HUDEP-2 (cell line): Measurements from ENCODE around the gene MINDY2.

Source experiments
- DNase-seq, 76 experiments: peaks; one replicate each; lab custom pipeline; 2025; ENCODE audit not compliant: unreplicated experiment in 76 of 76; lab: John Stamatoyannopoulos, UW

The MINDY2 gene

GRCh38 chr15:58770857-58771620 is at the start of gene MINDY2:
MINDY2 (plus strand) TSS chr15:58771302; CDS start chr15:58771396, 94 bp downstream.
- peak; percentile 41 to 98 (median 95) for DNase-seq

- peak in 3 of 76 experiments; percentile 6 to 17 (median 7) for DNase-seq
Observed at GRCh38 chr15:58724466-58724865, 46.6 kb upstream of the MINDY2 start.

GRCh38 chr15:58726867-58727266 is 44.2 kb upstream of the MINDY2 start:
- DNase-seq, result no peak

GRCh38 chr15:58731756-58732535 is 39.2 kb upstream of the MINDY2 start:
- peak in 21 of 76 experiments; percentile 1 to 47 (median 17) for DNase-seq

GRCh38 chr15:58732625-58733363 is 38.3 kb upstream of the MINDY2 start:
- peak in 2 of 76 experiments; percentile 3 to 9 for DNase-seq

- DNase-seq, result no peak
Observed at GRCh38 chr15:58734859-58735258, 36.2 kb upstream of the MINDY2 start.

- DNase-seq, result no peak
Observed at GRCh38 chr15:58736018-58736643, 35.0 kb upstream of the MINDY2 start.

GRCh38 chr15:58737298-58737697 is 33.8 kb upstream of the MINDY2 start:
- no peak for DNase-seq

- no peak for DNase-seq
Observed at GRCh38 chr15:58738046-58738707, 32.9 kb upstream of the MINDY2 start.

GRCh38 chr15:58740436-58740835 is 30.7 kb upstream of the MINDY2 start:
- no peak for DNase-seq

- DNase-seq, result no peak
Observed at GRCh38 chr15:58741032-58741431, 30.1 kb upstream of the MINDY2 start.

- DNase-seq, result no peak
Observed at GRCh38 chr15:58742022-58742813, 28.9 kb upstream of the MINDY2 start.

- no peak for DNase-seq
Observed at GRCh38 chr15:58742819-58743502, 28.1 kb upstream of the MINDY2 start.

- DNase-seq, result no peak
Observed at GRCh38 chr15:58746174-58746573, 24.9 kb upstream of the MINDY2 start.

GRCh38 chr15:58748040-58748851 is 22.9 kb upstream of the MINDY2 start:
- DNase-seq, result peak in 5 of 76 experiments; percentile 11 to 47 (median 32)

- peak in 33 of 76 experiments; percentile 5 to 67 (median 30) for DNase-seq
Observed at GRCh38 chr15:58748852-58749531, 22.1 kb upstream of the MINDY2 start.
